ENCODE results near the gene NXT1.

The NXT1 gene

DNA sequence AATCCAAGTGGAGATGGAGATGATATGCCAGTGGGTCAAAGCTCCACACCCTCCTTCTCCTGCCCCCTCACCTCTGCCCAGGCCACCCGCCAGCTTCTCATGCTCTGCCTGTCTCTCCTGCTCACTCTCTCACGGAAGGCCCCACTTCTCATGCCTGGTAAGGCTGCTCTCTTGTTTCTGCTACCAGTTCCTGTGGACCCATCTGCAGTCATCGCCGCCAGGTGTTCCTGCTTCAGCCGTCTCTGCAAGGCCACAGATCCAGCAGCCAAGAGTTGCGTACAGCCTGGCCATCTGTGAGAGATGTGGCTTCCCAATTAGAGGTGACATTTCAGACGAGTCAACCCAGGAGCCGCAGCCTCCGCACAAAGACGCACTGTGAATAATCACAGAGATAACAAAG lies 40.8 kb upstream of the NXT1 start:
- TF ChIP-seq, protein P1, sequence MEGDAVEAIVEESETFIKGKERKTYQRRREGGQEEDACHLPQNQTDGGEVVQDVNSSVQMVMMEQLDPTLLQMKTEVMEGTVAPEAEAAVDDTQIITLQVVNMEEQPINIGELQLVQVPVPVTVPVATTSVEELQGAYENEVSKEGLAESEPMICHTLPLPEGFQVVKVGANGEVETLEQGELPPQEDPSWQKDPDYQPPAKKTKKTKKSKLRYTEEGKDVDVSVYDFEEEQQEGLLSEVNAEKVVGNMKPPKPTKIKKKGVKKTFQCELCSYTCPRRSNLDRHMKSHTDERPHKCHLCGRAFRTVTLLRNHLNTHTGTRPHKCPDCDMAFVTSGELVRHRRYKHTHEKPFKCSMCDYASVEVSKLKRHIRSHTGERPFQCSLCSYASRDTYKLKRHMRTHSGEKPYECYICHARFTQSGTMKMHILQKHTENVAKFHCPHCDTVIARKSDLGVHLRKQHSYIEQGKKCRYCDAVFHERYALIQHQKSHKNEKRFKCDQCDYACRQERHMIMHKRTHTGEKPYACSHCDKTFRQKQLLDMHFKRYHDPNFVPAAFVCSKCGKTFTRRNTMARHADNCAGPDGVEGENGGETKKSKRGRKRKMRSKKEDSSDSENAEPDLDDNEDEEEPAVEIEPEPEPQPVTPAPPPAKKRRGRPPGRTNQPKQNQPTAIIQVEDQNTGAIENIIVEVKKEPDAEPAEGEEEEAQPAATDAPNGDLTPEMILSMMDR (IDR thresholded peaks at IDR 0.05; ENCODE audit: low read length) = no peak
- TF ChIP-seq EZH2 (IDR thresholded peaks at IDR 0.05; ENCODE audit: borderline replicate concordance, low read length) = no peak
- no peak overlapping the region for H3K27ac ChIP-seq (ENCODE audit: low read depth, low read length, poor library complexity, severe bottlenecking)
- H3K4me2 ChIP-seq (ENCODE audit: low read length) = no peak overlapping the region
- H3K4me1 ChIP-seq (ENCODE audit: insufficient read depth, low read length, severe bottlenecking) = no peaks in the 10 kb centered on the region
- H3K9me3 ChIP-seq (ENCODE audit: low read length) = no peaks in the 10 kb centered on the region
- H3K79me2 ChIP-seq (ENCODE audit: insufficient read depth, low read length) = no peaks in the 10 kb centered on the region
- H4K20me1 ChIP-seq (ENCODE audit: insufficient read depth, low read length) = no peaks in the 10 kb centered on the region
- H3K9me2 ChIP-seq (ENCODE audit: low read depth, low read length) = no peaks in the 10 kb centered on the region
- H2AFZ ChIP-seq (ENCODE audit: low read length) = no peak overlapping the region
- H3K4me3 ChIP-seq (ENCODE audit: low read depth, low read length, poor library complexity, severe bottlenecking) = no peak overlapping the region
- no peak overlapping the region for H3K9ac ChIP-seq (ENCODE audit: low read length)
- no peaks in the 10 kb centered on the region for H3K27me3 ChIP-seq (ENCODE audit: insufficient read depth, low read length)
- no peaks in the 10 kb centered on the region for H3K36me3 ChIP-seq (ENCODE audit: insufficient read depth, low read length)
- no peaks in the 10 kb centered on the region for H3F3A ChIP-seq (ENCODE audit: insufficient read depth, low read length)

DNA sequence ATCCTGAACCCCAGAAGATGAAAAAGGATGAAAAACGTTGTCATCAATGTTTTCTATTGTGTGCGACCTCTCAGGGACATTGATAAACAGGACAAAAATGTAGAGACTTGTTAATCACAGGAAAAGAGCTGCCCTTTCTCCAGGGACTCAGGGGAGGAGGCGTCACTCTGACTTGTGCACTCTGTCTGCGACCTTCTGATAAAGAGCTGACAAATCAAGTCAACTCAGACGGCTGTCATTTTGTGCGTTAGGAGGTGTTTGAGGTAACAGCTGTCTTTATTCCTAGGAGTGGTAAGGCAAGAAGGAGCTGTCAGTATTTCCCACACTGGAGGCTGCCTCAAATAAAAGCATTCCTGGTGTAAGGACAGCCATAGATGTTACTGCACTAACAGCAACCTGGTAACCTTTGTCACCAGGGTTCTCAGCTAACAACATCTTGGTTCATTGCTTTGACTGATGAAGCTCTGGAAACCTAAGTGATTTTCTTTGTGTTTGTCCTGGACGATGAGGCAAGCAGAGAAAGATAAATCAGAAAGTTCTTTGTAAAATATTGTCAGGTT lies 38.6 kb upstream of the NXT1 start:
- no peaks in the 10 kb centered on the region for H3K9me3 ChIP-seq (ENCODE audit: low read length)

DNA sequence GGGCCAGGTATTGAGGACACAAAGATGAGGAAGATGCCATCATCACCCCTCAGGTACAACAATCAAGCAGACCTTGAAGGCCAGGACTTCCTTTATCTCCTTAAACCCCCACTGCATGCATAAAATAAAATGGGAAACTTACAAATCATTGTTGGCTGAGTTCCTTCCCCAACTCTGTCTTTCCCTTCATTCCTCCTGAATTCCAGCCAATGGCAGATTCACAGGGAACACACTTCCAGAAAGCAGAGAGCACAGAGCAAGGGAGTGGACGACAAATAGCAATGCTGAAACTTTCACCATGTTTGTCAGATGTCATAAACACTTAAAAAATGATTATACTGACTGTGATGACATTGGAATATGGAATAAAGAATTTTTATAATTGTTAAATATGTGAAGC lies 37.3 kb upstream of the NXT1 start:
- TF ChIP-seq, protein P1 (IDR thresholded peaks at IDR 0.05; ENCODE audit: low read length) = no peak
- TF ChIP-seq EZH2 (IDR thresholded peaks at IDR 0.05; ENCODE audit: borderline replicate concordance, low read length) = no peak
- H3K27me3 ChIP-seq (ENCODE audit: insufficient read depth, low read length) = no peaks in the 10 kb centered on the region

More for the DNA sequence above, 38.6 kb upstream of the NXT1 start:
- no peaks in the 10 kb centered on the region for H3K36me3 ChIP-seq (ENCODE audit: insufficient read depth, low read length)
- H3K4me1 ChIP-seq (ENCODE audit: insufficient read depth, low read length, severe bottlenecking) = no peaks in the 10 kb centered on the region
- H3K4me2 ChIP-seq (ENCODE audit: low read length) = no peak overlapping the region
- H3F3A ChIP-seq (ENCODE audit: insufficient read depth, low read length) = no peaks in the 10 kb centered on the region
- H3K27me3 ChIP-seq (ENCODE audit: insufficient read depth, low read length) = no peaks in the 10 kb centered on the region
- no peak overlapping the region for H2AFZ ChIP-seq (ENCODE audit: low read length)
- H4K20me1 ChIP-seq (ENCODE audit: insufficient read depth, low read length) = no peaks in the 10 kb centered on the region
- H3K4me3 ChIP-seq (ENCODE audit: low read depth, low read length, poor library complexity, severe bottlenecking) = no peak overlapping the region
- H3K79me2 ChIP-seq (ENCODE audit: insufficient read depth, low read length) = no peaks in the 10 kb centered on the region
- no peak overlapping the region for H3K27ac ChIP-seq (ENCODE audit: low read depth, low read length, poor library complexity, severe bottlenecking)
- no peak overlapping the region for H3K9ac ChIP-seq (ENCODE audit: low read length)
- no peak for TF ChIP-seq EZH2 (IDR thresholded peaks at IDR 0.05; ENCODE audit: borderline replicate concordance, low read length)
- TF ChIP-seq, protein P1 (IDR thresholded peaks at IDR 0.05; ENCODE audit: low read length) = no peak
- no peaks in the 10 kb centered on the region for H3K9me2 ChIP-seq (ENCODE audit: low read depth, low read length)

More for the DNA sequence above, 37.3 kb upstream of the NXT1 start:
- no peak overlapping the region for H3K27ac ChIP-seq (ENCODE audit: low read depth, low read length, poor library complexity, severe bottlenecking)
- no peak overlapping the region for H2AFZ ChIP-seq (ENCODE audit: low read length)
- H3K79me2 ChIP-seq (ENCODE audit: insufficient read depth, low read length) = no peaks in the 10 kb centered on the region
- no peaks in the 10 kb centered on the region for H3K4me1 ChIP-seq (ENCODE audit: insufficient read depth, low read length, severe bottlenecking)
- no peak overlapping the region for H3K4me3 ChIP-seq (ENCODE audit: low read depth, low read length, poor library complexity, severe bottlenecking)
- H3K9me2 ChIP-seq (ENCODE audit: low read depth, low read length) = no peaks in the 10 kb centered on the region
- H3K9me3 ChIP-seq (ENCODE audit: low read length) = no peaks in the 10 kb centered on the region
- H3K4me2 ChIP-seq (ENCODE audit: low read length) = no peak overlapping the region
- no peak overlapping the region for H3K9ac ChIP-seq (ENCODE audit: low read length)
- no peaks in the 10 kb centered on the region for H4K20me1 ChIP-seq (ENCODE audit: insufficient read depth, low read length)
- H3F3A ChIP-seq (ENCODE audit: insufficient read depth, low read length) = no peaks in the 10 kb centered on the region
- H3K36me3 ChIP-seq (ENCODE audit: insufficient read depth, low read length) = no peaks in the 10 kb centered on the region

Measured in OCI-LY1 (cell line).